ENCODE data around the gene LRRC8B. TPM values are rescaled to one million over a fixed set of nuclear protein-coding genes. Genes with fewer than 3 reads are reported as not detected.

LRRC8B gene
- total and polyA plus RNA-seq, 2 of the 13 experiments (the other 11 are each of a cell fraction or from before 2014, with no cell fraction given), result 4.9 to 7.6 TPM

DNA sequence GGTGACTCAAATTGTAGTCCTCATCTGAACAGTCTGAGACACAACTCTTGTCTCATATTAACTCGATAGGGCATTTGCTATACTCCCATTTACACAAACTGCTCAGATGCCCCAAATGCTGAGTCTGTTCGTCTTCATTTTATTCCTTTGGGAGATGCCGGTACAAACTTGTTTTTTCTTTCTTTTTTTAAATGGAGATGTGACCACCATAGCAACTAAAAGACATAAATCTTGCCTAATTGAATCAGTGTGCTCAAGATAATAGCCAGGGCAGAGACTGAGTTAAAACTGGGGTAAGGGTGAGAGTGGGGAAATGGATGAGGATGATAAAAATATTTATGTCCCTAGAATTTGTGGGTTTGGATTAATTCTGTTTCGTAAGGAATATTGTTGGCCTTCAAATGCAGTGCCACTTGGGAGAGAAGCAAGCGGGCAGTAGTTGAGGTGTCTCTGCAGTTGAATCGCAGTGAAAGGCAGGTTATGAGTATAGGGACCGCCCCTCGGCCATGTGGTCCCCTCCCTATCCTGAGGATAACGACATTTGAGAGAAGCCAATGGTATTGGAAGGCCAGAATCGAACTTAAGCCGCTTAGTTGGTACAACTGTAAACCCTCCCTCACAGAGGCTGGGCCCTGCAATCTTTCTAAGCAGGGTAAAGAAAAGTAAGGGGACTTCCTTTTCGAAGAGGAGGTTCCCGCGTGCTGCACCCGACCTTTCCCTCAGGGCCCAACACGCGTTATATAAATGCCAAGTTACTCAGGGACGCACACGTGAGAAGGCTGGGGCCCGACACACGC lies 859 bp upstream of the LRRC8B start (continued):
- no peak for TF ChIP-seq ZBTB37 (CRISPR knock-in tag; IDR thresholded peaks at IDR 0.05)
- TF ChIP-seq, protein P1, sequence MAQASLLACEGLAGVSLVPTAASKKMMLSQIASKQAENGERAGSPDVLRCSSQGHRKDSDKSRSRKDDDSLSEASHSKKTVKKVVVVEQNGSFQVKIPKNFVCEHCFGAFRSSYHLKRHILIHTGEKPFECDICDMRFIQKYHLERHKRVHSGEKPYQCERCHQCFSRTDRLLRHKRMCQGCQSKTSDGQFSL (CRISPR knock-in tag; IDR thresholded peaks at IDR 0.05), result no peak
- TF ChIP-seq, protein P2, sequence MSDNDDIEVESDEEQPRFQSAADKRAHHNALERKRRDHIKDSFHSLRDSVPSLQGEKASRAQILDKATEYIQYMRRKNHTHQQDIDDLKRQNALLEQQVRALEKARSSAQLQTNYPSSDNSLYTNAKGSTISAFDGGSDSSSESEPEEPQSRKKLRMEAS (IDR thresholded peaks at IDR 0.05), result 0 out of 2 replicates have a peak, but pooled peaks have one; percentile 92
- no peak for TF ChIP-seq SOX6 (IDR thresholded peaks at IDR 0.05)
- TF ChIP-seq SOX6 (CRISPR knock-in tag; IDR thresholded peaks at IDR 0.05), result no peak
- TF ChIP-seq AGO2 (optimal IDR thresholded peaks at IDR 0.05; ENCODE audit: low read depth, low read length), result no peak
- no peak for TF ChIP-seq PBX2 (CRISPR knock-in tag; IDR thresholded peaks at IDR 0.05)
- no peak for TF ChIP-seq BRCA1 (CRISPR knock-in tag; IDR thresholded peaks at IDR 0.05)
- no peak for TF ChIP-seq XRCC5 (optimal IDR thresholded peaks at IDR 0.05; ENCODE audit: low read length)
- TF ChIP-seq, protein P3, sequence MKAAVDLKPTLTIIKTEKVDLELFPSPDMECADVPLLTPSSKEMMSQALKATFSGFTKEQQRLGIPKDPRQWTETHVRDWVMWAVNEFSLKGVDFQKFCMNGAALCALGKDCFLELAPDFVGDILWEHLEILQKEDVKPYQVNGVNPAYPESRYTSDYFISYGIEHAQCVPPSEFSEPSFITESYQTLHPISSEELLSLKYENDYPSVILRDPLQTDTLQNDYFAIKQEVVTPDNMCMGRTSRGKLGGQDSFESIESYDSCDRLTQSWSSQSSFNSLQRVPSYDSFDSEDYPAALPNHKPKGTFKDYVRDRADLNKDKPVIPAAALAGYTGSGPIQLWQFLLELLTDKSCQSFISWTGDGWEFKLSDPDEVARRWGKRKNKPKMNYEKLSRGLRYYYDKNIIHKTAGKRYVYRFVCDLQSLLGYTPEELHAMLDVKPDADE (CRISPR knock-in tag; IDR thresholded peaks at IDR 0.05), result no peak
- TF ChIP-seq IRF2 (CRISPR knock-in tag; IDR thresholded peaks at IDR 0.05), result no peak
- no peak for TF ChIP-seq ATAD3A (CRISPR knock-in tag; IDR thresholded peaks at IDR 0.05)
- no peak for TF ChIP-seq ZSCAN25 (CRISPR knock-in tag; IDR thresholded peaks at IDR 0.05)
- TF ChIP-seq ZNF546 (CRISPR knock-in tag; conservative IDR thresholded peaks at IDR 0.05), result no peak
- TF ChIP-seq ZZZ3 (CRISPR knock-in tag; IDR thresholded peaks at IDR 0.05; ENCODE audit: borderline replicate concordance), result no peak
- no peak for TF ChIP-seq ZNF292 (CRISPR knock-in tag; IDR thresholded peaks at IDR 0.05; ENCODE audit: borderline replicate concordance, low read depth)
- TF ChIP-seq EP300 (IDR thresholded peaks at IDR 0.05; ENCODE audit: low read depth in 2 of 2, low read length in 2 of 2), result no peak
- no peak for TF ChIP-seq EP300 (CRISPR knock-in tag; IDR thresholded peaks at IDR 0.05; ENCODE audit: borderline replicate concordance)
- no peak for TF ChIP-seq NCOA5 (CRISPR knock-in tag; IDR thresholded peaks at IDR 0.05)
- peak; percentile 28; the same call in 1 of the 2 replicates for TF ChIP-seq ZNF775 (CRISPR knock-in tag; IDR thresholded peaks at IDR 0.05; ENCODE audit: borderline replicate concordance)
- no peak for TF ChIP-seq ZNF275 (CRISPR knock-in tag; IDR thresholded peaks at IDR 0.05; ENCODE audit: borderline replicate concordance)
- peak; percentile 75; the same call in 1 of the 2 replicates for TF ChIP-seq ZFY (CRISPR knock-in tag; IDR thresholded peaks at IDR 0.05)
- no peak for TF ChIP-seq DPF2 (CRISPR knock-in tag; IDR thresholded peaks at IDR 0.05; ENCODE audit: borderline replicate concordance, low read depth)
- TF ChIP-seq REL (CRISPR knock-in tag; conservative IDR thresholded peaks at IDR 0.05), result no peak
- no peak for TF ChIP-seq ZNF768 (CRISPR knock-in tag; IDR thresholded peaks at IDR 0.05)
- TF ChIP-seq NR2F1 (CRISPR knock-in tag; IDR thresholded peaks at IDR 0.05), result 0 out of 4 replicates have a peak, but pooled peaks of 1 of the 2 experiments have one; percentile 13
